Measurements from ENCODE around the gene SPESP1.

Gene SPESP1

DNA sequence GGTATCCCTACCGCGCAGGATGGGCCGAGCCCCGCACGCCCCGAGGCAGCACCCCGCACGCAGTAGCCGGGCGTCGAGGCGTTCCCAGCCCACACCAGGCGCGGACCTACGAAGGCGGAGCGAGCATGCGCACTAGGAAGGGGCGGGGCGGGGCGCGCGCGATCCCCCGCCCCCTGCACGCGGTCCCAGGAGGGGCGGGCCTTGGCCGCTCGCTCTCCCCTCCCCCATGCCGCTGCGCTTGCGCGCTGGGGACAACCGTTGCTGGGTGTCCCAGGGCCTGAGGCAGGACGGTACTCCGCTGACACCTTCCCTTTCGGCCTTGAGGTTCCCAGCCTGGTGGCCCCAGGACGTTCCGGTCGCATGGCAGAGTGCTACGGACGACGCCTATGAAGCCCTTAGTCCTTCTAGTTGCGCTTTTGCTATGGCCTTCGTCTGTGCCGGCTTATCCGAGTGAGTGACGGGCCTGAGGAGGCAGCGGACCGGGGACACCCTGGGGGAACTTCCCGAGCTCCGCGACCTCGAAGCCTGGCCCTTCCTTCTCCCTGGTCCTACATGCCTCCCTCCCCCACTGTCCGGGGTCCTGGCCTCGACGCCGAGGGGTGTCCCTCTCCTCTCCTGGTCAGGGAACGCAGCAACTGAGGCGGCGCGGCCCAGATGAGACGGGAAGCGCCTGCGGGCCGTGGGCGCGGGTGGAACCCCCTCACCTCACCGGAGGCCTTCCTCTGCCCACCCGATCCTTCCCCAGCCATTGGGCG lies at the start of gene SPESP1:
TSS of gene SPESP1 (plus strand) at position 258 of the 755 bp plus-strand sequence. CDS start at position 387, 129 bp downstream.
- DNase-seq (ENCODE audit: low spot score): peak; percentile 54

DNA sequence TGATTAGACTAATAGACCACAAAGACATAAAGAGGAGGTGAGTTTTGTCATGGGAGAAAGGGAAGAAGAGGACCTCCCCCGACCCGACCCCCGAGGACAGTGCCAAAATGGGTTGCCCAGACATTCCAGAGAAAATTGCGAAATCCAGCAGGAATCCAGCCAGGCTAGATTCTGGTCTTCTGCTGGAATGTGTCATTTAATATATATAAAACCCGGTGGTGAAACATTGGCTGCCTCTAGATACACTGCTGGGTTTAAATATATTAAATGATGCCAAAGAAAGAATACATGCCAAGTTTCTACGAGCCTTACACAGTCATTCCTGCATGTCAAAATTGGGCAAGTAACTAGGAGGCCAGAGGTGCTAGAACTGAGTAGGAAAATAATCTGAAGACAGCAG lies 45.3 kb upstream of the SPESP1 start:
- DNase-seq (ENCODE audit: low spot score): no peak

DNA sequence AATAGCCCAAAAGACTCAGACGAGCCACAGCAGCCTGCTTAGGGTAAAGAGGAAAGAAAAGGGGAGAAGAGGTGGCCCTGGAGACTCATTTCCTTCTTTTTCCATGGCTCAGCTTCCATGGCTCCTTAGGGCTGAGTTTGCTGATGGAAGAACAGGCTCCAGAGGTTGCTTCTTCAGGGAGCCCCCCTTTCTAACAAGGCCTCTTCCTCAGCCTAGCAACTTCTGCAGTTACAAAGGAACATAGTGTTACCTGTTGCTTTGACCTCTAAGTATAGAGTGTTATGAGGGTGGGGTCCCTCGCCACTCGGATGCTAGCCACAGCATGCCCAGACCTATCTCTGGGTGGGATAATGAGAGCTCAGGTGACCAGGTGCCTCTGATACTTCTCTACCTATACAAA lies 43.2 kb upstream of the SPESP1 start:
- no peak for DNase-seq (ENCODE audit: low spot score)

DNA sequence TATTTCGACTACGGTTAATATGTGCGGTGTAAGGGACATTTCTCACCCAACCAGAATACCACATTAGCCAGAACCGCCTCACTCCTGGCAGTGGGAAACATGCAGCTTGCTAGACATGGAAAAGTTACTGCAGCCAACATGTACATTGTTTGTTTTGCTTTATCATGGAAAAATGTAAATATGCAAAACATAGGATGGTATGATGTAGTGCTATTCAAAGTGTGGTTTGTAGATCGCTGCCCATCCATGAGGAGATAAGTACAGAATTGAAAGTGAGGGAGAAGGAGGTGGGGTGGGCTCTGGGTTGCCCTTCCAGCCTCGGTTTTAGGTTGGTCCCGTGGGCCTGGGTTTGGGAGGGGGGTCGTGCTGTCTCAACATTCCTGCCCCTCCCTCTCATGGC lies 42.5 kb upstream of the SPESP1 start:
- DNase-seq (ENCODE audit: low spot score): no peak

- DNase-seq (ENCODE audit: low spot score): peak; percentile 12
These were observed 41.9 kb upstream of the SPESP1 start for GRCh38 chr15:68888419-68888818.

DNA sequence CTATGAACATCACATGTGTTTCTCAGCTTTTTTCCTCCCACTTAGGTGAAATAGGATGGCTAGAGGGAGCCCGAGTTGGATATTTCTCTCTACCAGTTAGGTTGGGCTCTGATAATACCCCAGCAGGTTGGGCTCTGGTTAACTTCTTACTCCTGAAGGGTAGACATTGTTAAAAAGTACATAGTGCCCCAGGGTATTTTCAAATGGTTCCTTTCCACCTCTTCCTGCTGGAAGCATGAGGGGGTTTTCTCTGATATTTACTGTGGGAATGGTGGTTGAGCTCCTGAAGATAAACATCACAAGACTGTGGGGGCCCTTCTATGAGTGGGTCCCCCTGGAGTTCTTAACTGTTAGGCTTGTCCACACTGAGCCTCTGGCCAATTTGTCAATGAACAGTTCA lies 36.1 kb upstream of the SPESP1 start:
- DNase-seq (ENCODE audit: low spot score): no peak

- no peak for DNase-seq (ENCODE audit: low spot score)
These were observed 34.1 kb upstream of the SPESP1 start for GRCh38 chr15:68896178-68896577.

DNA sequence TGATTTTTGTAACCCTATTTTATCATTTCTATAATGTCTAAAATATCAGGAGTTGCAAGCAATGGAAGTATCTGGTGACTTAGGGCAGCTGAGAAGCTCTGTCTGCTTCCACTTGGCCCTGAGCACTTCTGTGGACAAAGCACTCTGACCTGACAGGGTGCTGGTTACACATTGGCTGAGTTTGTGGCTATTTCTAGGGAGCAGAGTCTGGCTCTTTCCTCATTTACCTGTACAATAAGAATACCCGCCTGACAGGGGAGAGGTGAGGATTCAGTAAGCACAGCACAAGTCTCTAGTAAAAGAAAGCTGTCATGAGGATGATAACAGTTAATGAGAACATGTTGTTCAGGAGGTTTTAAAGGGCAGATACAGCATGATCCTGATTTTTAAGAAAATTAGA lies 33.3 kb upstream of the SPESP1 start:
- DNase-seq (ENCODE audit: low spot score): no peak

- DNase-seq (ENCODE audit: low spot score): no peak
These were observed 30.3 kb upstream of the SPESP1 start for GRCh38 chr15:68900027-68900426.

- DNase-seq (ENCODE audit: low spot score): no peak
These were observed 22.9 kb upstream of the SPESP1 start for GRCh38 chr15:68907396-68907923.

- no peak for DNase-seq (ENCODE audit: low spot score)
These were observed 20.7 kb upstream of the SPESP1 start for GRCh38 chr15:68909601-68910100.

- no peak for DNase-seq (ENCODE audit: low spot score)
These were observed 20.0 kb upstream of the SPESP1 start for GRCh38 chr15:68910341-68910740.

DNA sequence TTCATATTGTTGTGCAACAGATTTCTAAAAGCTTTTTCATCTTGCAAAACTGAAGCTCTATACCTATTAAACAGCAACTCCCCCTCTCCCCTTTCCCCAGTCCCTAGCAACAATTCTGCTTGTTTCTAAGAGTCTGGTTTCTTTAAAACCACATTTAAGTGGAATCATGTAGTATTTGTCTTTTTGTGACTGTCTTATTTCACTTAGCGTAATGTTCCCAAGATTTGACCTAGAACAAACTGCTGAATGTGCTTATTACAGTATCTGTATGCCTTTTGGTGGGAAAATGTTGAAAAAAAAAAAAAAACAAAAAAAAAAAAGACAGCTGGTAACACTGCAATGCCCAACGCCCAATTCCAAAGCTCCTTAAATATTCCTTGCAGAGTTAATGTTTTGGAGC lies 19.5 kb upstream of the SPESP1 start:
- DNase-seq (ENCODE audit: low spot score): no peak

- no peak for DNase-seq (ENCODE audit: low spot score)
These were observed 8.4 kb upstream of the SPESP1 start for GRCh38 chr15:68921926-68922325.

- peak; percentile 68 for DNase-seq (ENCODE audit: low spot score)
These were observed 5.3 kb upstream of the SPESP1 start for GRCh38 chr15:68924866-68925560.

DNA sequence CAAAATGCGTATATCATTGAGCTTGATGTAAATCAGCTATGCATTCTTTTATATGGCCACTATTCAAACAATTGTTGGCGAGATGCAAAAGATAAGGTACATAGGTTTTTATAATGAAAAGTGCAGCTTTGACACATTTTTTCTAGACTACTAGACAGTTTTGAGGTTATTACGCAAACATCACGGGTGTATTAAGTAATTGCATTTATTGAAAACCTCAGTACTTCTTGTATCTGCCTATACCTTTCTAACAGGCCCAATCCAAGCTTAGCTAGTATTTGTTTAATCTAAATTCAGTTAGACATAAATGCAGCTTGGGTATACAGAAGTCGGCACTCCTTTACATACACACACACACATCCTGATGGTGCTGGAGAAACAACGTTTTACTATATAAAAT lies 2.7 kb downstream of the SPESP1 start:
- no peak for DNase-seq (ENCODE audit: low spot score)

DNA sequence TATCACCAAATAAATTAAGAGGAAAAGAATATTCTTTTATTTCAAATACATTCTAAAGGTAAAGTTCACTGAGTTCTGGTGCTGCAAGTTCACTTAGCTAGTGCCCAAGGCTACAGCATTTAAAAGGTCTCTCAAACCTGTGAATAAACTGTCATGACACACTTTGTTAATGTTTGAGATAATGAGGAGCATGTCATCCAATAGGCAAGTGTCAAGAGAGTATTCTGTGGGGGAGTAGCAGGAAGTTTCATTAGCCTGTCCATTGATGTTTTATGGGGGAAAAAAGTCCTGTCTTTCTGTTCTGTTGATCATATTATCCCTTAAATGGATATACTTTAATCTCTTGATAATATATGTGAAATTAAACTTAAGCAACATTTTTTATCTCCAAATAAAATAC lies 4.0 kb downstream of the SPESP1 start:
- no peak for DNase-seq (ENCODE audit: low spot score)

DNA sequence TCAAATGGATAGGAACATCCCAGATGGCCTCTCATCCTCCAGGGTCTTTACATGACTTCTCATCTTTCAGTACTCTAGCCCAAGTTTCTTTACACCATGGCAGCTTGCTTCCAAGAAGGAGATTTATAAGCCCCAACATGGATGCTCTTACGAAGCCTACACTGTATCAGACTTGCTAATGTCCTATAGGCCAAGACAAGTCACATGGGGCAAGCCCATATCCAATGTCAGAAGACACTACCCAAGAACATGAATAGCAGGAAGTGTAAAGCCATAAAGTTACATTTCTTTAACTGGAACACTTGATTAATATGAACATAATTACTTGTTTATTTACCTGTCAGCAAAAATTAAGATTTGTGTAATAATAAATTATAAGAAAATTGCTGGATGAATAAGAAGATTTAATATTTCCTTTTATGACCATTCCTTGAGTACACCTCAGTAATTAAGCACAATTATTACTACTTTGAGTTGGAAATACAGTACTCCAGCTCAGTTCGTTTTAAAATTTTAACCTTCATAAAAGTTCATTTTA lies 5.1 kb downstream of the SPESP1 start:
- DNase-seq (ENCODE audit: low spot score): no peak

DNA sequence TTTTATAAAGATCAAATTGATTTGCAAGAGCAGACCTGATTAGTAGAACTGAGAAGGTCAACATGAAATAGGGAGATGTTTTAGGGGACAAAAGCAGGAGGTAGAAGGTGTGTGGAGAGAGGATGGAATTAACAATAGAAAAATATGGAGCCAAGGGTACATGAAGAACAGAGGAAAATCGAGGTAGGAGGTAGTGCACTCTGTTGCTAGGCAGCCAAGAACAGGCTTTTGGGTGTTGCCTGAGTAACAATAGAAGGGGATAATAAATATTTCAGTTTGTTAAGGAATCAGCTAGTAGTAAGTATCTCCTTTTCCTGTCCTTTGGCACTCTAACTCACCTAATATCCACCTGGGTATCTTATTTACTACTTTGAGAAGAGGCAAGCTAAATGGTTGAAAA lies 9.2 kb downstream of the SPESP1 start:
- no peak for DNase-seq (ENCODE audit: low spot score)

GRCh38 chr15:68951813-68952212 lies 21.5 kb downstream of the SPESP1 start:
- DNase-seq (ENCODE audit: low spot score): no peak

- no peak for DNase-seq (ENCODE audit: low spot score)
These were observed 27.4 kb downstream of the SPESP1 start for GRCh38 chr15:68957696-68958095.

- DNase-seq (ENCODE audit: low spot score): no peak
These were observed 28.3 kb downstream of the SPESP1 start for GRCh38 chr15:68958597-68958996.

DNA sequence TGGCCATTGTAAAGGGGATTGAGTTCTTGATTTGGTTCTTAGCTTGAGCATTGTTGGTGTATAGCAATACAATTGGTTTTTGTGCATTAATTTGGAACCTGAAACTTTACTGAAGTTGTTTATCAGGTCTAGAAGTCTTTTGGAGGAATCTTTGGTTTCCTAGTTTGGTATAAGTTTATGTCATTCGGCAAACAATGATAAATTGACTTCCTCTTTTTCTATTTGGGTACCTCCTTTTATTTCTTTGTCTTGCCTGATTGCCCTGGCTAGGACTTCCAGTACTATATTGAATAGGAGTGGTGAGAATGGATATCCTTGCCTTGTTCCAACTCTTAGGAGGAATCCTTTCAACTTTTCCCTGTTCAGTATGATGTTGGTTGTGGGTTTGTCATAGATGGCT lies 32.1 kb downstream of the SPESP1 start:
- DNase-seq (ENCODE audit: low spot score): no peak
